GM23248 (cell line): ENCODE measurements around the gene CAST. TPM values are rescaled to one million over a fixed set of nuclear protein-coding genes. Genes with fewer than 3 reads are reported as not detected.

ENCODE experiments used
- DNase-seq: peaks from one replicate; pipeline ENCODE4 v3.0.0-alpha.2; 2015
- H2AFZ ChIP-seq: fragments of 200-600 bp; sonication (generic); 2 replicates; pipeline ENCODE4 v1.6.1; 2016; ENCODE audit warnings: antibody characterized with exemption
- H3F3A ChIP-seq: fragments of 200-600 bp; sonication (generic); 2 replicates; pipeline ENCODE4 v1.6.1; 2016; ENCODE audit warnings: mild to moderate bottlenecking, antibody characterized with exemption, mixed run types; ENCODE audit not compliant: insufficient read depth
- H3K27ac ChIP-seq: fragments of 200-600 bp; sonication (generic); 2 replicates; pipeline ENCODE4 v1.5.1; 2016; ENCODE audit warnings: mild to moderate bottlenecking
- H3K27me3 ChIP-seq: fragments of 200-600 bp; sonication (generic); replicated peaks from 2 replicates; pipeline ENCODE4 v1.6.1; 2016; ENCODE audit warnings: mild to moderate bottlenecking; ENCODE audit not compliant: insufficient read depth
- H3K36me3 ChIP-seq: fragments of 200-600 bp; sonication (generic); 2 replicates; pipeline ENCODE4 v1.6.1; 2016; ENCODE audit warnings: low read depth, mild to moderate bottlenecking
- H3K4me1 ChIP-seq: fragments of 200-600 bp; sonication (generic); 2 replicates; pipeline ENCODE4 v1.6.1; 2016; ENCODE audit warnings: mild to moderate bottlenecking; ENCODE audit not compliant: insufficient read depth
- H3K4me2 ChIP-seq: fragments of 200-600 bp; sonication (generic); one replicate; pipeline ENCODE4 v1.6.1; 2016; ENCODE audit warnings: mild to moderate bottlenecking; ENCODE audit not compliant: unreplicated experiment
- H3K4me3 ChIP-seq: fragments of 200-600 bp; sonication (generic); 2 replicates; pipeline ENCODE4 v1.5.1; 2016; ENCODE audit warnings: mild to moderate bottlenecking
- H3K79me2 ChIP-seq: fragments of 200-600 bp; sonication (generic); 2 replicates; pipeline ENCODE4 v1.6.1; 2016; ENCODE audit warnings: mild to moderate bottlenecking; ENCODE audit not compliant: insufficient read depth
- H3K9ac ChIP-seq: fragments of 200-600 bp; sonication (generic); 2 replicates; pipeline ENCODE4 v1.6.1; 2016; ENCODE audit warnings: mild to moderate bottlenecking
- H3K9me2 ChIP-seq: fragments of 200-600 bp; sonication (generic); 2 replicates; pipeline ENCODE4 v1.6.1; 2016; ENCODE audit warnings: mixed run types, mild to moderate bottlenecking, moderate library complexity; ENCODE audit not compliant: insufficient read depth
- H3K9me3 ChIP-seq: fragments of 200-600 bp; sonication (generic); one replicate; pipeline ENCODE4 v1.6.1; 2017; ENCODE audit warnings: low read depth
- H4K20me1 ChIP-seq: fragments of 200-600 bp; sonication (generic); 2 replicates; pipeline ENCODE4 v1.6.0; 2016; ENCODE audit not compliant: insufficient read depth
- EZH2 ChIP-seq: fragments of 200-600 bp; sonication (generic); IDR thresholded peaks from 2 replicates; pipeline ENCODE4 v1.6.1; 2018; ENCODE audit warnings: antibody characterized with exemption, mild to moderate bottlenecking; ENCODE audit not compliant: insufficient read depth, poor library complexity, severe bottlenecking
- EZH2phosphoT487 ChIP-seq: fragments of 200-600 bp; sonication (generic); IDR thresholded peaks from 2 replicates; pipeline ENCODE4 v1.6.1; 2018; ENCODE audit warnings: antibody characterized with exemption, moderate library complexity, mild to moderate bottlenecking, low read depth; ENCODE audit not compliant: insufficient read depth
- WGBS, 2 experiments: methylation state at CpG; one replicate each; pipeline ENCODE4 v1.1.6; 2015 to 2017; ENCODE audit warnings: low lambda C conversion rate in 2 of 2, low coverage in 1 of 2; ENCODE audit errors: missing lambda C conversion rate in 2 of 2; 5-methylcytosine and 5-hydroxymethylcytosine counted together
- in situ Hi-C: fragments of 300-500 bp; cut with MboI; formaldehyde crosslinking; loops from 2 replicates; pipeline ENCODE4 v1.15.0; 2020
- polyA plus RNA-seq: library from polyadenylated mRNA; unstranded; fragments of >200 nt; fragmentation: Nextera tagmentation; extraction: Ambion mirVana; gene quantifications from 2 replicates; pipeline ENCODE4 v1.2.1, GENCODE V29; 2016
- total RNA-seq: library from RNA; depleted of rRNA; stranded (reverse); fragments of >200 nt; shearing (Covaris generic); gene quantifications from 2 replicates; pipeline ENCODE4 v1.2.3, GENCODE V29; 2014

CAST gene
- total and polyA plus RNA-seq, 2 experiments from 2014 or later, result 179 to 196 TPM

DNA sequence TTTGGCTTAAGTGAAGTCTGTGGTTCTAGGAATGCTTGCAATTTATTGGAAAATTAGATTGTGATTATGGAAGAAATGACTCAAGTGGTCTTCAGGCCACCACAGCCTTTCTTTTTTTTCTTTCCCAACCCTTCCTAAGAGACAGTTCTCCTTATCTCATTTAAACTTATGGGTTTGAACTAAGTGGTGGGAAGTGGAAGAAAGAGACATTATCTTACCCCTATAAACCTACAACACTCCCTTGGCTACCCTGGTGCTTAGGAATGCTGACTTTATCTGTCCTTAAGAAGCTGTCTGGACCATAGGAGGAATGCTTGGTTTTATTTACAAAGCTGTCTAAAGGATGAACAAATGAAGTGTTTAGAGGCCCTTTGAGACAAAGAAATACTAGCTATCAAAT lies 150.7 kb downstream of the CAST start:
- in situ Hi-C loops, result no loop called here
- no peaks in the 10 kb centered on the region for H3K9me2 ChIP-seq
- no peak overlapping the region for H2AFZ ChIP-seq
- H3K36me3 ChIP-seq, result no peaks in the 10 kb centered on the region
- H4K20me1 ChIP-seq, result no peaks in the 10 kb centered on the region
- no peak overlapping the region for H3K9ac ChIP-seq
- H3K4me1 ChIP-seq, result 0 out of 2 replicates have a peak, but pooled peaks cover 4% of the 10 kb centered on the region
- TF ChIP-seq EZH2 (no peak), EZH2phosphoT487 (no peak)
- no peak overlapping the region for H3K4me2 ChIP-seq
- H3K27ac ChIP-seq, result no peak overlapping the region
- H3K9me3 ChIP-seq, result no peaks in the 10 kb centered on the region
- H3F3A ChIP-seq, result no peaks in the 10 kb centered on the region
- no peak for DNase-seq
- H3K79me2 ChIP-seq, result no peaks in the 10 kb centered on the region
- no peak overlapping the region for H3K4me3 ChIP-seq
- 0 out of 2 replicates have a peak, but pooled peaks cover 13% of the 10 kb centered on the region for H3K27me3 ChIP-seq

DNA sequence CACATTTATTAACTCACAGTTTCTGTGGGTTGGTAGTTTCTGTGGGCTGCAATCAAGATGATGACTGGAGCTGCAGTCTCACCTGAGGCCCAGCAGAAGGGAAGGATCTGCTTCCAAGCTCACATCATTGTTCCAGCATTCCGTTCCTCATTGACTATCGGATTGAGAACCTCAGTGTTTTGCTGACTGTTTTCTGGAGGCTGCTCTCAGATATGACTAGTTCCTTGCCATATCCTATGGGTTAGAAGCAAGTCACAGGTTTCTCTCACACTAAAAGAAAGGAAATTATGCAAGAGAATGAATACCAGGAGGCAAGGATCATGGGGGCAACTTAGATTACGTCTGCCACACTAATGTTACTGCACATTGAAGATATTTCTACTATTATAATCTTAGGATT lies 151.9 kb downstream of the CAST start:
- no peaks in the 10 kb centered on the region for H3K9me3 ChIP-seq
- H3K4me1 ChIP-seq, result no peaks in the 10 kb centered on the region
- no peaks in the 10 kb centered on the region for H3K9me2 ChIP-seq
- no peak overlapping the region for H3K4me3 ChIP-seq
- no peaks in the 10 kb centered on the region for H4K20me1 ChIP-seq
- H3K36me3 ChIP-seq, result no peaks in the 10 kb centered on the region
- no peak for TF ChIP-seq EZH2
- TF ChIP-seq EZH2phosphoT487, result no peak
- no peak overlapping the region for H2AFZ ChIP-seq
- H3K27me3 ChIP-seq, result 0 out of 2 replicates have a peak, but pooled peaks cover 15% of the 10 kb centered on the region
- no peak overlapping the region for H3K9ac ChIP-seq
- DNase-seq, result no peak
- H3K27ac ChIP-seq, result no peak overlapping the region
- no peak overlapping the region for H3K4me2 ChIP-seq
- in situ Hi-C loops, result no loop called here
- 88 to 96% methylated on average over 3 of the region's 3 CpGs for WGBS, 2 experiments
- H3F3A ChIP-seq, result no peaks in the 10 kb centered on the region
- H3K79me2 ChIP-seq, result no peaks in the 10 kb centered on the region

DNA sequence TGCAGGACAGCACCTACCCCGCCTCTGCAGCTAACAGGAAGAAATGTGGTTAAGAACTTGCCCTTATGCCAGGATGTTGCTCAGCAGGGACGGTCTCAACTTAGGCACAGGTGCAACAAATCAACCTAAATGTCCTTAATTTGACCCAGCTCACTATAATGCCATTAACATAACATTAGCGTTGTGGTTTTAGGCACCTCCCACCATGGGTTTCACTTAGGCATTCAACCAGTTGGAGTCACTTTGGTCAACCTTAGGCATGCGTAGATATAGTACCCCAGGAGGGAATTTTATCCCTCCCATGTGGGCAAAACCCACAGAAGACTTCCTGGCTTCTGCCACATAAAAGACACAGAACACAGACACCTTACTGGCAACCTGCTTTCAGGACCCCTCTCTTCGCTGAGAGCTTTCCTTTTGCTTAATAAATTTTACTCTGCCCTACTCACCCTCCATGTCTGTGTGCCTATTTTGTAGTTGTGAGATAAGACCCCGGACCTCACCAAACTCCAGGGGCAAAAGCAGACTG lies 154.3 kb downstream of the CAST start:
- H3K4me1 ChIP-seq, result peaks cover 9% of the 10 kb centered on the region; the same call in 1 of the 2 replicates
- in situ Hi-C loops, result no loop called here
- H3F3A ChIP-seq, result no peaks in the 10 kb centered on the region
- no peaks in the 10 kb centered on the region for H3K79me2 ChIP-seq
- H3K9me2 ChIP-seq, result no peaks in the 10 kb centered on the region
- no peak overlapping the region for H3K9ac ChIP-seq
- TF ChIP-seq EZH2phosphoT487 (no peak), EZH2 (no peak)
- H3K4me3 ChIP-seq, result no peak overlapping the region
- H3K27ac ChIP-seq, result no peak overlapping the region
- no peak for DNase-seq
- 0 out of 2 replicates have a peak, but pooled peaks cover 15% of the 10 kb centered on the region for H3K27me3 ChIP-seq
- no peaks in the 10 kb centered on the region for H3K36me3 ChIP-seq
- WGBS, 2 experiments, result 65 to 66% methylated on average over 6 of the region's 6 CpGs
- no peak overlapping the region for H3K4me2 ChIP-seq
- H4K20me1 ChIP-seq, result no peaks in the 10 kb centered on the region
- no peak overlapping the region for H2AFZ ChIP-seq
- H3K9me3 ChIP-seq, result no peaks in the 10 kb centered on the region

DNA sequence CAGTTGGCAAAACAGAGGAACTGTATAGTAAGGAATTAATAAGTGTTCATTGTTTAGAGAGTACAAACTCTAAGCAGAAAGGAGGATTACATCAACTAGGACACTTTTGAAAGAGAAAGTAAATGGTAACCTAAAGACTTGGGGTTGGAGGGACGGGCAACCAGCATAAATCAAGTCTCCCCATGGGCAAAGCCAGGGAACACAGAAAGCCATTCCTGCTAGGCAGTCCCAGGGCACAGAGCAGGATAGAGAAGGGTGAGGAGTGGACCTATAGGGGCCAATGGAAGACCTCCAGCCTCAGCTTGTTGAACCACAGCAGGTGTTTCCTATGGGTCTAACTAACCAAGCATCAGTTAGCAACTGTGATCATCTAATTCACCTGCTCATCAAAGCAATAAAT lies 154.8 kb downstream of the CAST start:
- in situ Hi-C loops, result no loop called here
- Histone ChIP-seq H3K9ac (no peak overlapping the region), H3F3A (no peaks in the 10 kb centered on the region), H3K9me2 (no peaks in the 10 kb centered on the region), H2AFZ (no peak overlapping the region), H3K4me3 (no peak overlapping the region), H3K4me2 (no peak overlapping the region), H3K27ac (no peak overlapping the region), H3K79me2 (no peaks in the 10 kb centered on the region), H3K4me1 (peaks cover 9% of the 10 kb centered on the region; the same call in 1 of the 2 replicates), H3K27me3 (0 out of 2 replicates have a peak, but pooled peaks cover 15% of the 10 kb centered on the region), H3K36me3 (no peaks in the 10 kb centered on the region), H3K9me3 (no peaks in the 10 kb centered on the region), H4K20me1 (no peaks in the 10 kb centered on the region)
- WGBS, 2 experiments, result 96 to 100% methylated on average over 1 of the region's 1 CpG
- no peak for TF ChIP-seq EZH2phosphoT487
- no peak for TF ChIP-seq EZH2
- DNase-seq, result no peak

DNA sequence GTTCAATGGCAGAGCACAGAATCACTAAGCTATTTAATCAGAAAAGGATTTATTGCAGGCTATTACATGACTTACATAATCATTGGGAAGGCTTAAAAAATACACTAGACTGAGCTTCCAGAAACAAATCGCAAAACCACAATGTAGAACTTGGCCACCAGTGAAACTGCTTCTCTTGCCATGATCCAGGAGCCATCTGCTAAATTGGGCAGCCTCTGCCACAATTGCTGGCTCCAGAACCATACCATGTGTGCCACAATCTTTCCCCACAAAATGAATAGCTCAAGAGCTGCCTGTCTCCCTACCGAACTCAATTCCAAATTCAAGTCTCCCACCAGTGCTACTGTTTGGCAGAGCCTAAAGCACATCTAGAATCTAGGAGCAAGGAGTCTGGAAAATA lies 155.3 kb downstream of the CAST start:
- no peaks in the 10 kb centered on the region for H3K36me3 ChIP-seq
- 15 to 17% methylated on average over 2 of the region's 2 CpGs for WGBS, 2 experiments
- no peak overlapping the region for H3K4me2 ChIP-seq
- no peak overlapping the region for H3K4me3 ChIP-seq
- no peak overlapping the region for H3K27ac ChIP-seq
- no peaks in the 10 kb centered on the region for H3F3A ChIP-seq
- H3K79me2 ChIP-seq, result no peaks in the 10 kb centered on the region
- no peaks in the 10 kb centered on the region for H4K20me1 ChIP-seq
- H3K4me1 ChIP-seq, result peaks cover 9% of the 10 kb centered on the region; the same call in 1 of the 2 replicates
- no peak overlapping the region for H3K9ac ChIP-seq
- no peak overlapping the region for H2AFZ ChIP-seq
- in situ Hi-C loops, result no loop called here
- no peaks in the 10 kb centered on the region for H3K9me2 ChIP-seq
- 0 out of 2 replicates have a peak, but pooled peaks cover 17% of the 10 kb centered on the region for H3K27me3 ChIP-seq
- DNase-seq, result no peak
- TF ChIP-seq EZH2phosphoT487, result no peak
- TF ChIP-seq EZH2, result no peak
- no peaks in the 10 kb centered on the region for H3K9me3 ChIP-seq
